ENCODE measurements around the gene PDGFRA.

GRCh38 chr4:54290980-54291379 lies 61.9 kb downstream of the PDGFRA start:
- no peak for TF ChIP-seq MAX (IDR thresholded peaks at IDR 0.05; ENCODE audit: low read depth, low read length)
- no peak for TF ChIP-seq CTCF (IDR thresholded peaks at IDR 0.05 in 2 of 3, conservative IDR thresholded peaks at IDR 0.05 in 1 of 3; ENCODE audit: control insufficient read depth in 2 of 3, extremely low read depth in 1 of 3, insufficient read depth in 1 of 3, low read depth in 3 of 3, low read length in 3 of 3)
- no peak for TF ChIP-seq REST (IDR thresholded peaks at IDR 0.05; ENCODE audit: low read depth, low read length)
